ENCODE data around the gene TANC1.
"Not testable (repeated sequence)": the region's sequence is repeated elsewhere in the genome, so short reads cannot be mapped to it uniquely, and the experiment has no call there.

Gene TANC1

GRCh38 chr2:159131267-159131913 is 162.9 kb downstream of the TANC1 start:
- no peak for DNase-seq
- intact Hi-C loops (cut with DNase I), result loop anchor here (10.0 kb wide), 2 partner anchors 153 to 583 kb away; partner anchors contain the start of genes MARCHF7 and WDSUB1

DNA sequence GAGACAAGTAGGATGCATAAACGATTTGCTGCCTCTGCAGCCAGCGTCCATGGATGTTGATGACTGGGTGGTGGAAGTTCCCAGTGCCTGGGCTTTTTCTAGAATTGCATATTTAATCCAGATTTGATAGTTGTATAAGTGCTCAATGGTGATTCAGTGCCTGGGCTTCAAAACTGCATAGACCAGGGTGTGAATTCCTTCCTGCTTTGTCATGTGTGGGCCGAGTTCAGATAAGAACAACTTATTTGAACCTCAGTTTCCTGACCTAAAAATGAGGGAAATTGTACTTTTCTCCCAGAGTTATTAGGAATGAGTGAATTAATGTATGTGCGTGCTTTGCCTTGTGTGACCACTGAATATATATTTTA is 163.5 kb downstream of the TANC1 start:
- no peak for DNase-seq
- intact Hi-C loops (cut with DNase I), result loop anchor here (10.0 kb wide), 2 partner anchors 153 to 583 kb away; partner anchors contain the start of genes MARCHF7 and WDSUB1

- no peak for DNase-seq
- intact Hi-C loops (cut with DNase I), result loop anchor here (10.0 kb wide), 2 partner anchors 151 to 581 kb away; partner anchors contain the start of genes MARCHF7 and WDSUB1
Observed at GRCh38 chr2:159133797-159134196, 165.4 kb downstream of the TANC1 start.

- no peak for DNase-seq
- intact Hi-C loops (cut with DNase I), result loop anchor here (10.0 kb wide), 2 partner anchors 150 to 580 kb away; partner anchors contain the start of genes MARCHF7 and WDSUB1
Observed at GRCh38 chr2:159134979-159135378, 166.5 kb downstream of the TANC1 start.

DNA sequence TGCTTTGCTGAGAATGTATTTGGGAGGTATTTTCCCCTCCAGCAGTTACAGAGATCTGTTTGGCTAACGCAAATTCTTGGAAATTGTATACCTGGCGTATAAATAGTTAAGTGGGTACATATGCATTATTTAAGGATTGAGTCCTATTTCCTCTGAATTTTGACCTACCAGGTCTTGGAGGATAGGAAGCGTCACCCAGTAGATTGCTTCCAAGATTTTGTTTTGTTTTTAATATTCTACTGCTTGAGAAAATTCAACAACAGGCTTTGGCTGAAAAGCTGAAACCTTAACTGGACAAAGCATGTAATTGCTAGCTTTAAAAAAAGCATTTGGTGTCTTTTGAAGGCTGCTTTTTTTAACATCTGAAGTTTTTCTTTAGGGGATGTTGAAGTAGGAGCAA is 168.0 kb downstream of the TANC1 start:
- intact Hi-C loops (cut with DNase I), result loop anchor here (10.0 kb wide), 2 partner anchors 148 to 578 kb away; partner anchors contain the start of genes MARCHF7 and WDSUB1
- no peak for DNase-seq

DNA sequence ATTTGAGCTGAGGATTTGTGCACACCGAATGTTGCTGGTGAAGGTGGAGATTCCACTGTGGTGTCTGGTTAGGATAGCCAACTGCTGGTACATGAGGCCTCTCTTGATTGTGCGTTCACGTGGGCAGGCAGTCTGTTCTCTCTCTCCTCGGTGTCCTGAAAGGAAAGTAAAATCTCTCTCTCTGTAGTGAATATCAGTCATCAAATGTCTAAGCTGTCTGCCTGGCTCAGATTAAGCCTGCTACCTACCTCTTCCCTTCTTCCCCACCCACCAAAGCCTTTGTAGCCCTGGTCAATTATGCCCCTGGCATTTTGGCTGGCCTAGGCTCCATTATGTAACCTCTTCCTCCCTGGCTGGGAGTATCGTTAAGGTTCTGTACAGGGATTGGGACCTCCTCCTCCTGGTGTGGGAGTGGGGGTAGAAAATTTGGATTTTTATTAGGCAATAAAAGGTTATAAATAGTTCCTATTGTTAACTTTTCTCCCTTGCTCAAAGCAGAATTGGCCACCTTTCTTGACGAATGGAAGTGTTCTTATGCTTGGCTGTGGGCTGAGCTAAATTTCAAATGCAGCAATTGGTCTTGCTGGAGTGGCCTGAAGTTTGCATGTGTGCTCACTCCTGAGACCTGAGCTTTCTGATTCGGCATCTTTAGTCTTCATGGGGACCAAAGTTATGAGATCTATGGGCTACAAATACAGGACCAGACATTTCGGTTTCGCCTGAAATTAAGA is 169.2 kb downstream of the TANC1 start:
- intact Hi-C loops (cut with DNase I), result loop anchor here (10.0 kb wide), 2 partner anchors 147 to 577 kb away; partner anchors contain the start of genes MARCHF7 and WDSUB1
- no peak for DNase-seq

GRCh38 chr2:159138642-159139182 is 170.3 kb downstream of the TANC1 start:
- no peak for DNase-seq
- intact Hi-C loops (cut with DNase I), result loop anchor here (10.0 kb wide), 2 partner anchors 146 to 576 kb away; partner anchors contain the start of genes MARCHF7 and WDSUB1

DNA sequence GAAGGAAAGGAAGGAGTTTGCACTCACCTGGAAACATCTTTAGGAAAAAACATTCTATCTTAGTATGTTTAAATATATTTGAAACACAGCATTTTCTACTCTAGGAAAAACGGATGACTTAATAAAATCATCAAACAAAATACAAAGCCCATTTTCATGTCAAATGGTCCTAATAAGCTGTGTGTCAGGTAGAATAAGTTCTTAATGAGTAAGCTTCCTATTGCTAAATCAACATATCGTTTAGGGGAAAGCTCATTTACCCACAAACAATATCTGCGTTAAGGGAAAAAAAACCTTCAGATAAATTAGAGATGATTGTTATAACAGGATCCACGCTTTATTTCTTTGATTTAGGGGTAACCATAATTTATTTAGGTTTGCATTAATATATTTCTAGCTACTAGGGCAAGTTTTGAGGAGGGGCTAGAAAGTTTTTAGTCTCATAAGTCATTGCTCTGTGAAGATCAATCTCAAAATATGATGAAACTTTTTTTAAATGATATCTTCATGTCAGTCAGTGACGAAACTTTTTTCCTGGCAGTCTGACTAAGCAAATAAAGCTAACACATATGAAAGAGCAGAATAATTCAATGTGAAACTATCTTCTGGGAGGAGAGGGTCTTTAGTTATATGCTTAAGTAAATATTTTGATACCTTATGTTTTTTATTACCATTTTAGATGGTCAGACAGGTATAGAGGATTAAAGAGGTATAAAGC is 170.9 kb downstream of the TANC1 start:
- intact Hi-C loops (cut with DNase I), result loop anchor here (10.0 kb wide), 2 partner anchors 145 to 575 kb away; partner anchors contain the start of genes MARCHF7 and WDSUB1
- no peak for DNase-seq

- intact Hi-C loops (cut with DNase I), result no loop called here
- no peak for DNase-seq
Observed at GRCh38 chr2:159140070-159140769, 171.8 kb downstream of the TANC1 start.

- DNase-seq; intact Hi-C loops (cut with DNase I): not testable (repeated sequence)
Observed at GRCh38 chr2:159140821-159141220, 172.4 kb downstream of the TANC1 start.

GRCh38 chr2:159144776-159145614 is 176.6 kb downstream of the TANC1 start:
- intact Hi-C loops (cut with DNase I), result no loop called here

GRCh38 chr2:159145745-159146354 is 177.4 kb downstream of the TANC1 start:
- no peak for DNase-seq
- intact Hi-C loops (cut with DNase I), result no loop called here

More at GRCh38 chr2:159144776-159145614, 176.6 kb downstream of the TANC1 start:
- DNase-seq, result no peak

DNA sequence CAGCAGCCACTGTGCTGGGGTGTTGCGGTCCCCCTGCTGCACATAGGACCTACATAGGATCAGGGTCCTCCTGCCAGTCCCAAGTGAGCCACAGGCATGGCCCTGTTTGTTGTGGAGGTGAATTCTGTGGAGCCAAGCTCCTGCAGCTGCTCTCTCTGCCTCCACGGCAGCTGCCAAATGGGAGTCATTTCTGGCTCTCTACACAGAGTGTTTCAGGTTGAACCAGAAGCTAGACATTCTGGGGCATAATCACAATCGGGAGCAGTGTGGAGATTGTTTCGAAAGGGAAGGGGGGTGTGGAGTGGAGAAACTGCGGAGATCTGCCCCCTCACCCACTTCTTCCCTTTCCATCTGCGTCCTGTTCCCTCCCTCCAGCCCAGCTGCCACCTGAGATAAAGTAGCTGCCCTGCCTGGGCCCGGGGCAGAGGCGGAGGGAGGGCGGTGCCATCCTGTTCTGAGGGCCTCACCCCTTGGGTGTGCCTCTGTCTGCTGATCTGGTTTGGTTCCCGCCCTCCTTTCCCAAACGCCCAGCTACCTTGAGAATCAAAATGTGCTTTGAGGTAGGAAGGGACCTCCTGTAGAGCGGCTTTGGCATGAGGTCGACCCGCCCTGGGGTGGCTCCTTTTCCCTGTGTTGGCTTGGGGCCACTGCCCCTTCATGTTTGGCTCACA is 178.7 kb downstream of the TANC1 start:
- peak in 3 of 10 donors; percentile 16 to 69 (median 33) for DNase-seq
- intact Hi-C loops (cut with DNase I), result no loop called here

DNA sequence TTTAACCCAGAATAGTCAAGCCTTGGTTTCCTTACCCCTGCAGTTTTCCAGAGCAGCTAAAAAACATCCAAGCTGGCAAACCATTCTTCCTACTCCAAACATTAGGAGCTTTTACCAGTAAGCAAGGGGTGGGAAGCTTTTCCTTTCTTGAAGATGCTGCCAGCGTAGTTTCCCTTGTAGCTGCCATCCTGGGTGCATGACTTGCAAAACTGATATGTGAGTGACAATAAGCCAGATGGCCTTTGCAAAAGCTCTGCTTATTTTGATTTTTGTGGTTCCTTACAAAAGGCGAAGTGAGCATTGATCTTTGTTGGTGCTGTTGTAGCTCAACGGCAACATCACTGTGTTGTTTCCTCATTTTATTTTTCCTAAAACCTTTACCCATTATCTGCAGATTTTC is 179.2 kb downstream of the TANC1 start:
- DNase-seq, result no peak
- intact Hi-C loops (cut with DNase I), result no loop called here

GRCh38 chr2:159148901-159149300 is 180.5 kb downstream of the TANC1 start:
- intact Hi-C loops (cut with DNase I), result no loop called here
- DNase-seq, result no peak

GRCh38 chr2:159149747-159150146 is 181.3 kb downstream of the TANC1 start:
- DNase-seq, result no peak
- intact Hi-C loops (cut with DNase I), result no loop called here

GRCh38 chr2:159150280-159150746 is 181.9 kb downstream of the TANC1 start:
- intact Hi-C loops (cut with DNase I), result no loop called here
- no peak for DNase-seq
